HEK293 (cell line): ENCODE data around the gene SLC6A4.

Experiments
- CTCF ChIA-PET: fragments of 350-600 bp; formaldehyde crosslinking; extraction: SDS; loops from one replicate; lab custom pipeline; 2021; ENCODE audit warnings: antibody characterized with exemption; lab: Yijun Ruan, JAX
- POLR2A ChIA-PET: fragments of 300-600 bp; formaldehyde crosslinking; extraction: SDS; loops from one replicate; lab custom pipeline; 2020; ENCODE audit warnings: antibody characterized with exemption, inconsistent platforms; lab: Yijun Ruan, JAX
- H3K27ac ChIP-seq: fragments of 200-500 bp; sonication (Bioruptor generic); 2 replicates; pipeline ENCODE4 v1.5.1; 2014; ENCODE audit warnings: low read depth, low read length, control low read depth, inconsistent platforms; ENCODE audit errors: extremely low read depth
- H3K36me3 ChIP-seq, 2 experiments: fragments of 200-500 bp in 1 of 2; sonication (Bioruptor generic) in 1 of 2; 1 replicate in 1 of 2; 2 replicates in 1 of 2; pipeline ENCODE4 v1.5.1; 2014 to 2017; ENCODE audit warnings: inconsistent platforms in 2 of 2, low read length in 2 of 2; ENCODE audit not compliant: control insufficient read depth in 2 of 2, insufficient read depth in 1 of 2
- H3K4me1 ChIP-seq: fragments of 200-500 bp; sonication (Bioruptor generic); 2 replicates; pipeline ENCODE4 v1.5.1; 2014; ENCODE audit warnings: mild to moderate bottlenecking, low read length, inconsistent platforms; ENCODE audit not compliant: control insufficient read depth, insufficient read depth
- H3K4me3 ChIP-seq: 2 replicates; pipeline ENCODE4 v1.5.1; 2011; ENCODE audit warnings: low read depth, mild to moderate bottlenecking, control low read depth, low read length, moderate library complexity
- H3K9me3 ChIP-seq: fragments of 200-500 bp; sonication (Bioruptor generic); 2 replicates; pipeline ENCODE4 v1.5.1; 2014; ENCODE audit warnings: low read depth, low read length, inconsistent platforms; ENCODE audit not compliant: control insufficient read depth, insufficient read depth
- ELK4 ChIP-seq: IDR thresholded peaks from 2 replicates; pipeline ENCODE4 v1.6.1; 2011; ENCODE audit warnings: mild to moderate bottlenecking, low read depth, low read length, borderline replicate concordance
- FEZF1 ChIP-seq: fragments of 450-650 bp; formaldehyde crosslinking; IDR thresholded peaks from 2 replicates; pipeline ENCODE4 v1.5.1; 2016; ENCODE audit warnings: missing biosample characterization, missing genetic modification characterization
- GLIS2 ChIP-seq: fragments of 450-650 bp; formaldehyde crosslinking; IDR thresholded peaks from 2 replicates; pipeline ENCODE4 v1.5.1; 2016; ENCODE audit warnings: missing biosample characterization, missing genetic modification characterization
- HOXD13 ChIP-seq: sonication (generic); formaldehyde crosslinking; IDR thresholded peaks from 2 replicates; pipeline ENCODE4 v1.8.0; 2022; ENCODE audit warnings: missing genetic modification reagents, borderline replicate concordance
- IKZF3 ChIP-seq: fragments of 450-650 bp; IDR thresholded peaks from 2 replicates; pipeline ENCODE4 v1.5.0; 2018; ENCODE audit warnings: missing biosample characterization, mild to moderate bottlenecking, missing genetic modification characterization, moderate library complexity
- KLF16 ChIP-seq: fragments of 450-650 bp; formaldehyde crosslinking; IDR thresholded peaks from 2 replicates; pipeline ENCODE4 v1.5.1; 2017; ENCODE audit warnings: missing biosample characterization, missing genetic modification characterization
- KLF9 ChIP-seq: fragments of 450-650 bp; formaldehyde crosslinking; IDR thresholded peaks from 2 replicates; pipeline ENCODE4 v1.5.1; 2016; ENCODE audit warnings: missing biosample characterization, missing genetic modification characterization, low read depth
- SCRT1 ChIP-seq: fragments of 450-650 bp; formaldehyde crosslinking; IDR thresholded peaks from 2 replicates; pipeline ENCODE4 v1.5.1; 2016; ENCODE audit warnings: missing biosample characterization, missing genetic modification characterization, borderline replicate concordance
- TSHZ1 ChIP-seq: fragments of 450-650 bp; formaldehyde crosslinking; IDR thresholded peaks from 2 replicates; pipeline ENCODE4 v1.5.1; 2016; ENCODE audit warnings: missing biosample characterization, missing genetic modification characterization, borderline replicate concordance
- ZBTB49 ChIP-seq: fragments of 450-650 bp; formaldehyde crosslinking; IDR thresholded peaks from 2 replicates; pipeline ENCODE4 v1.5.1; 2016; ENCODE audit warnings: missing biosample characterization, missing genetic modification characterization, low read depth
- ZBTB8A ChIP-seq: fragments of 450-650 bp; formaldehyde crosslinking; IDR thresholded peaks from 2 replicates; pipeline ENCODE4 v1.5.1; 2016; ENCODE audit warnings: missing biosample characterization, missing genetic modification characterization
- ZFP69B ChIP-seq: fragments of 450-650 bp; formaldehyde crosslinking; IDR thresholded peaks from 2 replicates; pipeline ENCODE4 v1.5.1; 2016; ENCODE audit warnings: missing biosample characterization, missing genetic modification characterization
- ZNF266 ChIP-seq: fragments of 450-650 bp; formaldehyde crosslinking; IDR thresholded peaks from 2 replicates; pipeline ENCODE4 v1.5.1; 2016; ENCODE audit warnings: missing biosample characterization, missing genetic modification characterization, low read depth
- ZNF354C ChIP-seq: fragments of 450-650 bp; formaldehyde crosslinking; IDR thresholded peaks from 2 replicates; pipeline ENCODE4 v1.5.1; 2016; ENCODE audit warnings: missing biosample characterization, missing genetic modification characterization, low read depth, borderline replicate concordance
- ZNF366 ChIP-seq: fragments of 450-650 bp; formaldehyde crosslinking; conservative IDR thresholded peaks from 2 replicates; pipeline ENCODE4 v1.5.1; 2016; ENCODE audit warnings: missing biosample characterization, missing genetic modification characterization
- ZNF37A ChIP-seq: fragments of 450-650 bp; IDR thresholded peaks from 2 replicates; pipeline ENCODE4 v1.5.1; 2018; ENCODE audit warnings: missing biosample characterization, missing genetic modification characterization
- ZNF488 ChIP-seq: fragments of 450-650 bp; formaldehyde crosslinking; IDR thresholded peaks from 2 replicates; pipeline ENCODE4 v1.5.1; 2016; ENCODE audit warnings: missing biosample characterization, missing genetic modification characterization
- ZNF501 ChIP-seq: fragments of 450-650 bp; formaldehyde crosslinking; IDR thresholded peaks from 2 replicates; pipeline ENCODE4 v1.5.1; 2016; ENCODE audit warnings: missing biosample characterization, missing genetic modification characterization
- ZNF514 ChIP-seq: fragments of 450-650 bp; formaldehyde crosslinking; IDR thresholded peaks from 2 replicates; pipeline ENCODE4 v1.5.1; 2016; ENCODE audit warnings: missing biosample characterization, missing genetic modification characterization
- ZNF549 ChIP-seq: fragments of 450-650 bp; IDR thresholded peaks from 2 replicates; pipeline ENCODE4 v1.5.1; 2018; ENCODE audit warnings: missing biosample characterization, missing genetic modification characterization, mild to moderate bottlenecking, inconsistent platforms, moderate library complexity
- ZNF707 ChIP-seq: fragments of 450-650 bp; formaldehyde crosslinking; IDR thresholded peaks from 2 replicates; pipeline ENCODE4 v1.5.1; 2016; ENCODE audit warnings: missing biosample characterization, missing genetic modification characterization

SLC6A4 gene

GRCh38 chr17:30212750-30213149 is 22.7 kb downstream of the SLC6A4 start (continued):
- TF ChIP-seq ZNF549 (tag by site-specific recombination) (no peak), HOXD13 (no peak)

- ChIA-PET CTCF (no interaction called here), POLR2A (no interaction called here)
- H3K27ac ChIP-seq: no peak overlapping the region
- no peaks in the 10 kb centered on the region for H3K4me1 ChIP-seq
- no peak overlapping the region for H3K4me3 ChIP-seq
- TF ChIP-seq ZFP69B (tag by site-specific recombination): no peak
- TF ChIP-seq ZNF488 (tag by site-specific recombination): no peak
- TF ChIP-seq ZBTB49 (tag by site-specific recombination): no peak
- TF ChIP-seq ZNF514: no peak
- no peak for TF ChIP-seq ZNF37A (tag by site-specific recombination)
- TF ChIP-seq FEZF1: no peak
- no peak for TF ChIP-seq KLF9 (tag by site-specific recombination)
- TF ChIP-seq IKZF3 (tag by site-specific recombination): no peak
- no peak for TF ChIP-seq TSHZ1 (tag by site-specific recombination)
- TF ChIP-seq ZBTB8A (tag by site-specific recombination): no peak
- no peak for TF ChIP-seq ZNF707 (tag by site-specific recombination)
- TF ChIP-seq ZNF501 (tag by site-specific recombination): no peak
- TF ChIP-seq ZNF266 (tag by site-specific recombination): no peak
- TF ChIP-seq ZNF354C: no peak
- no peak for TF ChIP-seq ELK4
- TF ChIP-seq GLIS2 (tag by site-specific recombination): no peak
- TF ChIP-seq KLF16 (tag by site-specific recombination): no peak
- TF ChIP-seq ZNF366 (tag by site-specific recombination): no peak
- TF ChIP-seq SCRT1 (tag by site-specific recombination): no peak
- no peaks in the 10 kb centered on the region for H3K36me3 ChIP-seq
- H3K9me3 ChIP-seq: no peaks in the 10 kb centered on the region
These were observed 24.1 kb downstream of the SLC6A4 start for GRCh38 chr17:30211371-30211770.
